T-helper 17 cell (primary cell): Measurements from ENCODE around the gene FEM1B. TPM values are rescaled to one million over a fixed set of nuclear protein-coding genes. Genes with fewer than 3 reads are reported as not detected.

Source experiments
- ATAC-seq: fragments of 150-1000 bp; cut with Tn5 transposase; 2 replicates; pipeline ENCODE4 v1.10.0; 2021; ENCODE audit warnings: mild to moderate bottlenecking, moderate library complexity
- DNase-seq, 3 donors: peaks; one replicate each; pipeline versions ENCODE4 v3.0.0 to v3.0.0-alpha.2; 2020 to 2021
- H3K9me3 ChIP-seq: one replicate; pipeline ENCODE4 v1.7.0; 2013; ENCODE audit warnings: low read length, mild to moderate bottlenecking; ENCODE audit not compliant: control insufficient read depth, poor library complexity, severe bottlenecking
- H3K27ac Mint-ChIP-seq: one replicate; pipeline ENCODE4 v1.8.0; 2022; ENCODE audit warnings: mild to moderate bottlenecking, moderate library complexity, mixed read lengths
- H3K27me3 Mint-ChIP-seq: one replicate; pipeline ENCODE4 v1.8.0; 2022; ENCODE audit warnings: mixed read lengths
- H3K36me3 Mint-ChIP-seq: one replicate; pipeline ENCODE4 v1.8.0; 2022; ENCODE audit warnings: low read depth, mixed read lengths
- H3K4me1 Mint-ChIP-seq: one replicate; pipeline ENCODE4 v1.8.0; 2022; ENCODE audit warnings: mild to moderate bottlenecking, mixed read lengths
- H3K4me3 Mint-ChIP-seq: one replicate; pipeline ENCODE4 v1.8.0; 2022; ENCODE audit warnings: mild to moderate bottlenecking, moderate library complexity, mixed read lengths
- total RNA-seq, 4 donors: library from RNA in 2 of 4; stranded (reverse) in 2 of 4; gene quantifications; one replicate each; pipeline ENCODE4 v1.2.3 and lab custom pipeline; 2022 to 2026

Gene FEM1B
- total RNA-seq, 2 donors from 2014 or later: 62.4 to 73.0 TPM

DNA sequence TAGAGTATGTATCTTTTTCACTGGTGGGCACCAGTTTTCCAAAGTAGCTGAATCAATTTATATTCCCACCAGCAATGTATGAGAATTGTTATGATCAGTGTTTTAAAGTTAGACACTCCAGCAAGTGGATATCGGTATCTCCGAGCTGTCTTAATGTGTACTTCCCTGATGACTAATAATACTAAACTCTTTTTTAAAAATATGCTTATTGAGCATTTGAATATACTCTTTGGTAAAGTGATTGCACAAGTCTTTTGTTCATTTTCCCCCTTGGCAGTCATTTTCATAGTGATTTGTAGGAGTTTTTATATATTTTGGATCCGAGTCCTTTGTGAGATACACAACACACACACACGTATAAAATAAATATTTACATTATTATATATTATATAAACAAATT, 12.5 kb upstream of the FEM1B start:
- H3K4me3 Mint-ChIP-seq: no peak overlapping the region
- peaks cover 28% of the 10 kb centered on the region for H3K27me3 Mint-ChIP-seq
- no peak overlapping the region for H3K27ac Mint-ChIP-seq
- no peaks in the 10 kb centered on the region for H3K9me3 ChIP-seq
- no peaks in the 10 kb centered on the region for H3K36me3 Mint-ChIP-seq
- ATAC-seq: no peak
- no peaks in the 10 kb centered on the region for H3K4me1 Mint-ChIP-seq
- DNase-seq: no peak

DNA sequence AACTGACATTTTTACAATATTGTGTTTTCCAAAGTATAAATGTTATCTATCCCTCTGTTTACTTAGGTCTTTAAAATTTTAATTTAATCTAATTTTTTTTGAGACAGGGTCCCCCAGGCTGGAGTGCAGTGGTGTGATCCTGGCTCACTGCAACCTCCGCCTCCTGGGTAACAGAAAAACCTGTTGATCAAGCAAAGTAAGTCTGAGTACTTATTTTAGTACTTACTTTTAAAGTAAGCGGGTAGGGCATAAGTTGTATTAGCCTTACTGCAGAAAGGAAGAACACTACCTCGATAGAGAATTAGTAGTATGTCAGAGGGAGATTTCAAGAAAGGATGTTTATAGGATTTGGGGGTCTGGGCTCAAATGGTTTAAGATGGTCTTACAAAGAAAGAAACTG, 11.9 kb upstream of the FEM1B start:
- peaks cover 28% of the 10 kb centered on the region for H3K27me3 Mint-ChIP-seq
- H3K9me3 ChIP-seq: no peaks in the 10 kb centered on the region
- no peak overlapping the region for H3K4me3 Mint-ChIP-seq
- ATAC-seq: no peak
- H3K4me1 Mint-ChIP-seq: no peaks in the 10 kb centered on the region
- H3K36me3 Mint-ChIP-seq: no peaks in the 10 kb centered on the region
- no peak overlapping the region for H3K27ac Mint-ChIP-seq
- DNase-seq: no peak

DNA sequence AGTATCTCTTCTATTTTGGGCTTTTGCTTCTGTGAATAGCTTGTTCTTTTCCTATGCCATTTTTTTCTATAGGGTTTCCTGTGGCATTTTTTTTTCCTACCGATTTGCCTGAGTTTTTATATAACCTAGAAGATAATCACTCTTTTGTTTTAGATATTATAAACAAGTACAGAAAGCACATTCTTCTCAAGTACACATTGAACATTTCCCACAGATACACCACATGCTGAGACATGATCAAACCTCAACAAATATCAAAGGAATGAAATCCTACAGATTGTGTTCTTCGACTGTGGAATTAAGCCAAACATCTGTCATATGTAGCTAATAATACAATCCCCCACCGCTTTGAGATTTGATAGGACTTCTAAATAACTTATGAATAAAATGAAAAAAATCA, 9.1 kb upstream of the FEM1B start:
- DNase-seq (no peak), ATAC-seq (no peak)
- peaks cover 28% of the 10 kb centered on the region for H3K27me3 Mint-ChIP-seq
- H3K36me3 Mint-ChIP-seq: no peaks in the 10 kb centered on the region
- H3K4me1 Mint-ChIP-seq: no peaks in the 10 kb centered on the region
- H3K4me3 Mint-ChIP-seq: no peak overlapping the region
- no peak overlapping the region for H3K27ac Mint-ChIP-seq
- no peaks in the 10 kb centered on the region for H3K9me3 ChIP-seq

DNA sequence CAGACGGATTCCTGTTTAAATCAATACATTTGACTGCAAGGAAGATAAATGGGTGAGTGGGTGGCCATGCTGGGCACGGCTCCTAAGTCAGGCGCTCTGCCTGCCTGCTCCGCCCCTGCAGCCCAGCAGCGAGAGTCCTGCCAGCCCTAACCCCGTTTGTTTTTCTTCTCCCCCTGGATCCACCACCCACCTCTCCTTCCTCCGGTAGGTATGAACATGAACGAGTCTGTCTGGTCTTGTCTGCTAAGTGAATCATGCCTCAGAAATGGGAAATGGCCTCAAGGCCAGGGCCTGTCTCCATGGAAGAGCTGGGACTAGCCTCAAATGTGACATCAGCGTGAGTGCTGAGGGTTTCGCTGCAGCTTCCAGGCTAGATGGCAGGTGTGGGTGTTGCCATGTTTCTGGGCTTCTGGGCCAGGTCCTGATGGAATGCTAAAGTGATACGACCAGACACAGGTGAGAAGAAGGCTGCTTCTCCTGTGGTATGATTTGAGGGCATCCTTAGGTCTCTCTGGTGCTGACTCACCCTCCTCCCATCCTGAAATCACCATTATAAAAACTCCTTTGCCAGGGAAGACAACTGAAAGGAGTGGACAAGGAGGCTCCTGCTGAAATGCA, 5.6 kb upstream of the FEM1B start:
- Mint-ChIP-seq H3K36me3 (no peaks in the 10 kb centered on the region), H3K27me3 (peaks cover 11% of the 10 kb centered on the region), H3K27ac (no peak overlapping the region), H3K4me3 (no peak overlapping the region), H3K4me1 (peaks cover 8% of the 10 kb centered on the region)
- ATAC-seq (no peak), DNase-seq (no peak)
- no peaks in the 10 kb centered on the region for H3K9me3 ChIP-seq

DNA sequence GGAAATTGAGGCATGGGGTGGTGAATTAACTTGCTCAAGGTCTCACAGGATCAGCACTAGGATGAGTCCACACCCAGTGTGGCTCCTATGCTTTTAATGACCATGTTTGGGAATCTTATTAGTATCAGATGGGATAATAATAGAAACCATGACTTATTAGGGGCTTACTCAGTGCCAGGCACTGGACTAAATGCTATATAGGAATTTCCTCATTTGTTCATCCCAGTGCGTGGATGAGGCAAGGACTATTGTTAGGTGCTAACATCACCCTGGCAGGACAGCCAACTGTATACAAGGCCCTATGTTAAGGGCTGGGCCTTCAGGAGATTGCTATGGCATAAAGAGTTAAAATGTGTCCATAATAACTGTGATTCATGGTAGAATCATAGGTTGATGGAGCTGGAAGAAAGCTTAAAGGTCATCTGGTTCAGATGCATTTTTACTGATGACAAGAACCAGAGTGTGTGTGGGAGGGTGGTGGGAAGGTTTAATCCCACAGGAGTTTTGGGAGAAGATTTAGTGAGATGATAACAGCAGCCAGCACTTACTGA, 4.7 kb upstream of the FEM1B start:
- Mint-ChIP-seq H3K4me1 (peaks cover 10% of the 10 kb centered on the region), H3K4me3 (no peak overlapping the region), H3K36me3 (no peaks in the 10 kb centered on the region), H3K27me3 (peaks cover 7% of the 10 kb centered on the region), H3K27ac (no peak overlapping the region)
- DNase-seq (no peak), ATAC-seq (no peak)
- no peaks in the 10 kb centered on the region for H3K9me3 ChIP-seq

DNA sequence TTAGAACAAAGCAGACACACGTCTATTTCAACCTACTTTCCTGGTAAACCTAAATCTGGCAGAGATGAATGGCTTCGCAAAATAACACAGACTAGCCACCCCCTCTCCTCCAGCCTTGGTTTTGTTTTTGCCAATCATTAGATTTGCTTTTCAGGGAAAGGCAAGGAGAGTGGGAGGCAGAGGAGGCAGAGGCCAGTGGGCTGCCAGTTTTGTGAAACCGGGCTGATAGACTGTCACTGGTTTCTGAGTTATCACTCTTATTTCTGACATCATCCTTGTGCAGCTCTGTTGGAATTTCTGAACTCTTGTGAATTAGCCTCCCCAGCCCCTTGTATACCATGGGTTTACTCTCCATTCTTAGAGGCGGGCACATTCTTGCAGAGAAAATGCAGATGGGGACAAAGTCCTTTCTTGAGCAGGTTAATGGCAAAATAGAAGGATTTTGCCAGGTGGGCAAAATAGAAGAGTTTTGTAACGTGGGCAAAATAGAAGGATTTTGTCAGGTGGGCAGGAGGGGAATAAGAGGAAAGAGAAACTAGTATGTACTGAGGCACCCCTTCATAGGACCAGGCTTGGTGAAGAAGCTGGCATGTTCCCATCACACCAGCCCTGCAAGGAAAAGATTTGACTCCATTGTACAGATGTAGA, 3.2 kb upstream of the FEM1B start:
- no peaks in the 10 kb centered on the region for H3K9me3 ChIP-seq
- no peak for ATAC-seq
- Mint-ChIP-seq H3K4me3 (no peak overlapping the region), H3K4me1 (peaks cover 20% of the 10 kb centered on the region), H3K36me3 (no peaks in the 10 kb centered on the region), H3K27me3 (no peaks in the 10 kb centered on the region), H3K27ac (no peak overlapping the region)
- no peak for DNase-seq

DNA sequence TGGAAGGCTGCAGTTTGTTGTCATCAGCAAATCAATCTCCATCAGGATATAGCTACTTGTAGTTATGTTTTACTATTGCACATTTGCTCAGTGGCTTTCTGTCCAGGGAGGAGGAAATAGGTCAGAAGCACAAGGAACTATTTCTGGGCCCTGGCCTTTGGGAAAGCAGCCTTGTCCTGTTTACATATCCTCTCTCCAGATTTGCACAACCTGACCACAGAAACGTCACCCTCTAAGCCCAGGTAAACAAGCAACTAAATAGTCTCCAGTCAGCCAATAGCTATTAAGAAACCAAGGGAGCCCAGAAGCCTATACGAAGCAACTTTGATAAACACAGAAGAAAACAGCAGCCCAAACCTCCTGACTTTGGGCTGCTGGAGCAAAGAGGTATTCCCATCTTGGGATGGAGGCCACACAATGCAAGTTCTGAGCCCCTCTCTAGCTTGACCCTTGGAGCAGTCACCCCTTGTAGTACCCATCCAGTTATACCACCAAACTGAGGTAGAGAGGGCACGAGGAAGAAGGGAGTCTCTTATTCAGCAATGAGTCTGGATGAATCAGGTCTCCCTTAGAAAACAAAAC, 2.3 kb upstream of the FEM1B start:
- Mint-ChIP-seq H3K36me3 (peaks cover 2% of the 10 kb centered on the region), H3K27ac (no peak overlapping the region), H3K4me1 (peaks cover 28% of the 10 kb centered on the region), H3K4me3 (no peak overlapping the region), H3K27me3 (no peaks in the 10 kb centered on the region)
- DNase-seq: no peak
- no peaks in the 10 kb centered on the region for H3K9me3 ChIP-seq
- no peak for ATAC-seq

DNA sequence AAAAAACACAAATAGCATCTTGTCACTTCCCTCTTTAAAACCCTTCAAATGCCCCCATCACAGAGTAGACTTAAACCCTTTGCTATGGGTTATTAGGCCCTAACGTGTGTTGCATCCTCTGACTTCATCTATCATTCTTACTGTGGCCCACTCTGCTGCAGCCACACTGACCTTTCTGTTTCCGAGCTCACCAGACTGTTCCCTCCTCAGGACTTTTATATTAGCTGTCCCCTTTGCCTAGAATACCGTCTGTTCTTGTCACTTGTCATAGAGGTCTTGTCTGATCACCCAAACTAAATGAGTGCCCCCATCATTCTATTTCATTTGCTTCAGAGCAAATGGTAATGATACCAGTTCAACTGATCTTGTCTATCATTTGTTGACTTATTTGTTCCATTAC, 877 bp upstream of the FEM1B start:
- DNase-seq (no peak), ATAC-seq (no peak)
- Mint-ChIP-seq H3K36me3 (peaks cover 4% of the 10 kb centered on the region), H3K4me1 (peaks cover 40% of the 10 kb centered on the region), H3K27ac (peak overlapping the region; percentile 99), H3K27me3 (no peaks in the 10 kb centered on the region), H3K4me3 (peak overlapping the region; percentile 99)
- H3K9me3 ChIP-seq: no peaks in the 10 kb centered on the region

DNA sequence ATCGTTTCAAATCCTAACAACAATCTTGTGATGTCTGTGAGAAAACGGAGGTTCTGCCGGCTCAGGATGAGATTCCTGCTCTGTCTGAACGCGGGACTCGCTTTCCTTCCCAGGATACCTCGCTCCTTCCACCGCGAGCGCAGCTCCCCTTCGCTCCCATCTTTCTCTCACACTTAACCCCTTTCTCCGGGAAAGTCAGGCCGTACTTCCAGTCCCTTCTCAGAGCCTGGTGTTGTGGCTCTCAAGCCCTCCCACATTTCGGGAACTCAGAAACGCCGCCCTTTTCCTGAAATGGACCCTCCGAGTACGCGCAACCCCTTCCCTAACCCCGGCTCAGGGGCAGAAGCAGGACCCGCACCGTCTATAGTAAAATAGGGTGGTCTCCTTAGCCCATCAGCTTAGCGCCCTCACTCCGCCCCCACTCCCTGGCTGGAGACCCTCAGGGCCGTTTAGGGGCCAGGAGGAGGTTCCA, 378 bp upstream of the FEM1B start:
- H3K36me3 Mint-ChIP-seq: peaks cover 4% of the 10 kb centered on the region
- H3K27ac Mint-ChIP-seq: peak overlapping the region; percentile 99
- H3K27me3 Mint-ChIP-seq: no peaks in the 10 kb centered on the region
- H3K9me3 ChIP-seq: no peaks in the 10 kb centered on the region
- H3K4me3 Mint-ChIP-seq: peak overlapping the region; percentile 99
- ATAC-seq (peak; percentile 6), DNase-seq (peak in 1 of 3 donors; percentile 12)
- H3K4me1 Mint-ChIP-seq: peaks cover 45% of the 10 kb centered on the region

DNA sequence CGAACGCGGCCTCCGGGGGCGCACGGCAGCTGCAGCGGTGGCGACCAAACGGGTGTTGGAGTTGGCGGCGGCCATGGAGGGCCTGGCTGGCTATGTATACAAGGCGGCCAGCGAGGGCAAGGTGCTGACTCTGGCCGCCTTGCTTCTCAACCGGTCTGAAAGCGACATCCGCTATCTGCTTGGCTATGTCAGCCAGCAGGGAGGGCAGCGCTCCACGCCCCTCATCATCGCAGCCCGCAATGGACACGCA, 725 bp downstream of the FEM1B start:
- no peaks in the 10 kb centered on the region for H3K27me3 Mint-ChIP-seq
- peak overlapping the region; percentile 99 for H3K4me3 Mint-ChIP-seq
- H3K36me3 Mint-ChIP-seq: peaks cover 4% of the 10 kb centered on the region
- peak overlapping the region; percentile 99 for H3K27ac Mint-ChIP-seq
- ATAC-seq: no peak
- no peak for DNase-seq
- H3K9me3 ChIP-seq: no peaks in the 10 kb centered on the region
- H3K4me1 Mint-ChIP-seq: peaks cover 45% of the 10 kb centered on the region

DNA sequence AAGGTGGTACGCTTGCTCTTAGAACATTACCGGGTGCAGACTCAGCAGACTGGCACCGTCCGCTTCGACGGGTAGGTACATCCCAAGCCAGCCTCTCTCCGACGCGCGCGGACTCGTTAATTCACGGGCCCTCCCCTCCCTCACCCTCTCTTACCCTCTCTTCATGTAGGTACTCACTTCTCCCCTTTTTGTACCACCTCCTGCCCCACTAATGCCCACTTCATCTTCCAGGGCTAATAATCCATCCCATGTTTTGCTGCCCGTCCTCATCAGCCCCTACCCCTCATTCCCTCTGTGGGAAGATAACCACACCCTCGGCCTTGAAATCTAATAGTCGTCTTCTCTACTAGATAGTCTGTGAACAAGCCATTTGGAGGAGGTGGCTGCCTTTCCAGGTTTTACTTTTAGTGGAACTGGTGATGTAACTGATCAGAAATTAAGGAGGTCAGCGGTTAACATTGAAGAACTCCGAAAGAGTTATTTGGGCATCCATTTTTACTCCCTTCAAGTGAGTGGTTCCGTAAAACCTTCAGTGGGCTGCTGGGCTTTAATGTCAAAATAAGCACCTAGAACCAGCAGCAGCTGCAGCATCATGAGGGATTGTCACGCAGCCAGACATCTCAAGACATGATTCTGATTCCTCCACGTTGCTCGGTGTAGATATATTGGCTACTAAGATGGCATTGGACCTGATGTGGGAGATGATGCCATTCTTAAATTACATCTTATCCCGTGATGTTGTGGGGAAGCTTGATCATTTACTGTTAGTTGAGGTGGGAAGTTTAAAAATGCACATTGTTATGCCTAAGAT, 1.3 kb downstream of the FEM1B start:
- no peaks in the 10 kb centered on the region for H3K27me3 Mint-ChIP-seq
- no peaks in the 10 kb centered on the region for H3K9me3 ChIP-seq
- peak overlapping the region; percentile 99 for H3K27ac Mint-ChIP-seq
- ATAC-seq (peak; percentile 26), DNase-seq (no peak)
- H3K4me3 Mint-ChIP-seq: peak overlapping the region; percentile 99
- H3K4me1 Mint-ChIP-seq: peaks cover 45% of the 10 kb centered on the region
- H3K36me3 Mint-ChIP-seq: peaks cover 4% of the 10 kb centered on the region

DNA sequence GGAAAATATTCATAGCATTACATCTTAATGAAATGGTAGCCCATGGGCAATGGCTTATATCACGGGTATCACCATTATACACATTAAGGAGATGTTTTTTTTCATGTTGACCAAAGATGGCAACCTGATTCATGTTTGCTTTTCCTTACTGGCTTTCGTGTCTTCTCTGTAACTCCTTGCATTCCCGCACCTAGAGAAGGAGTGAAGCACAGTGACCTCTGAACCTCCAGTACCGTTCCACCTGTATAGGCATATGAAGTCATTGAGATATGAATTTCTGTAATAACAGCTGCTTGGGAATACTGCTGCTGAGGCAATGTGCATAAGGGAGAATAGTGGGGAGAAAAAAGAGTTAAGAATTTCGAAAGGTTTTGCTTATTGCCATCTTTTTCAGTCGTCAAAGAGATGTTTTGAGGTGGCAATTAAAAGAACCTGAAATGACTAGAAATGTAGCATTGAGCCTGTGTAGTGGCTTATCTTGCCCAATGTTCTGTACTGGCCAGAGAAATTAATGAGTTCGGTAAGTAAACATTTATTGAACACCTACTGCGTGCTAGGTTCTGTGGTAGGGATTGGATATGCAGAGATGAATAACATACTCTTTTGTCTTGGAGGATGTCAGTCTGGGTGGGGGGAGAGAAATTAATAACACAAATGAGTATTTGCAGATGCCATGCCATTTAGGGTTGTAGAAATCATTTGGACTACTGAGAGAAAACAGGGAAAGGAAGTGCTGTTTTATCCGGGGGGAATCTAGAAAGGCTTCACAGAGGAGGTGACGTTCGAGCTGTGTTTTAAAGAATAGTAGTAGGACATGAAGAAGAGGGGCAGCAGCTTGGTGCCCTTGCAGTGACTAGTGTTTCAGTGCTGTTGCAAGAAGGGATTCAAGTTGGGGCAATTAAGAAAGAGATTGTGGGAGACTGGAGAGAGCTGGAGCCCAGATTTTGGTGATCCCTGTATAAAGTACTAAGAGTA, 2.5 kb downstream of the FEM1B start:
- H3K36me3 Mint-ChIP-seq: peaks cover 8% of the 10 kb centered on the region
- H3K27me3 Mint-ChIP-seq: no peaks in the 10 kb centered on the region

More for the DNA sequence above, 2.5 kb downstream of the FEM1B start:
- no peaks in the 10 kb centered on the region for H3K9me3 ChIP-seq
- Mint-ChIP-seq H3K27ac (peak overlapping the region; percentile 99), H3K4me1 (peaks cover 51% of the 10 kb centered on the region), H3K4me3 (peak overlapping the region; percentile 99)
- no peak for ATAC-seq
- DNase-seq: no peak
